ENCODE data around the gene SPOCK1.

GRCh38 chr5:137268646-137269045, 230.5 kb downstream of the SPOCK1 start:
- no peak for TF ChIP-seq POLR2AphosphoS5 (IDR thresholded peaks at IDR 0.05)
- TF ChIP-seq, protein P1, sequence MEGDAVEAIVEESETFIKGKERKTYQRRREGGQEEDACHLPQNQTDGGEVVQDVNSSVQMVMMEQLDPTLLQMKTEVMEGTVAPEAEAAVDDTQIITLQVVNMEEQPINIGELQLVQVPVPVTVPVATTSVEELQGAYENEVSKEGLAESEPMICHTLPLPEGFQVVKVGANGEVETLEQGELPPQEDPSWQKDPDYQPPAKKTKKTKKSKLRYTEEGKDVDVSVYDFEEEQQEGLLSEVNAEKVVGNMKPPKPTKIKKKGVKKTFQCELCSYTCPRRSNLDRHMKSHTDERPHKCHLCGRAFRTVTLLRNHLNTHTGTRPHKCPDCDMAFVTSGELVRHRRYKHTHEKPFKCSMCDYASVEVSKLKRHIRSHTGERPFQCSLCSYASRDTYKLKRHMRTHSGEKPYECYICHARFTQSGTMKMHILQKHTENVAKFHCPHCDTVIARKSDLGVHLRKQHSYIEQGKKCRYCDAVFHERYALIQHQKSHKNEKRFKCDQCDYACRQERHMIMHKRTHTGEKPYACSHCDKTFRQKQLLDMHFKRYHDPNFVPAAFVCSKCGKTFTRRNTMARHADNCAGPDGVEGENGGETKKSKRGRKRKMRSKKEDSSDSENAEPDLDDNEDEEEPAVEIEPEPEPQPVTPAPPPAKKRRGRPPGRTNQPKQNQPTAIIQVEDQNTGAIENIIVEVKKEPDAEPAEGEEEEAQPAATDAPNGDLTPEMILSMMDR (IDR thresholded peaks at IDR 0.05 in 8 of 11, conservative IDR thresholded peaks at IDR 0.05 in 3 of 11), result no peak
